ENCODE data around the gene CEP164.
"Not testable (repeated sequence)": the region's sequence is repeated elsewhere in the genome, so short reads cannot be mapped to it uniquely, and the experiment has no call there.

Gene CEP164

GRCh38 chr11:117405898-117406297 lies 78.2 kb downstream of the CEP164 start:
- H4K20me1 ChIP-seq (ENCODE audit: insufficient read depth, low read length); H3K79me2 ChIP-seq (ENCODE audit: low read length); H3K4me3 ChIP-seq (ENCODE audit: low read length); H3K27me3 ChIP-seq (ENCODE audit: low read depth, low read length); H3K4me2 ChIP-seq (ENCODE audit: low read length); H3K9ac ChIP-seq (ENCODE audit: low read length); H3K27ac ChIP-seq (ENCODE audit: low read length); H3K9me3 ChIP-seq (ENCODE audit: insufficient read depth, low read length); H3K4me1 ChIP-seq (ENCODE audit: low read length); H2AFZ ChIP-seq (ENCODE audit: low read depth, low read length): not testable (repeated sequence)
- H3K36me3 ChIP-seq (replicated peaks; ENCODE audit: low read depth, low read length): peaks cover 15% of the 10 kb centered on the region

GRCh38 chr11:117407016-117407415 lies 79.4 kb downstream of the CEP164 start:
- no peak overlapping the region for H3K9ac ChIP-seq (ENCODE audit: low read length)
- no peaks in the 10 kb centered on the region for H3K9me3 ChIP-seq (ENCODE audit: insufficient read depth, low read length)
- no peak overlapping the region for H3K4me3 ChIP-seq (ENCODE audit: low read length)
- no peak overlapping the region for H2AFZ ChIP-seq (ENCODE audit: low read depth, low read length)
- H3K4me2 ChIP-seq (ENCODE audit: low read length): no peak overlapping the region
- H3K27ac ChIP-seq (ENCODE audit: low read length): no peak overlapping the region
- peaks cover 19% of the 10 kb centered on the region for H3K36me3 ChIP-seq (replicated peaks; ENCODE audit: low read depth, low read length)
- H4K20me1 ChIP-seq (ENCODE audit: insufficient read depth, low read length): no peaks in the 10 kb centered on the region
- no peaks in the 10 kb centered on the region for H3K79me2 ChIP-seq (ENCODE audit: low read length)
- no peaks in the 10 kb centered on the region for H3K27me3 ChIP-seq (ENCODE audit: low read depth, low read length)
- no peaks in the 10 kb centered on the region for H3K4me1 ChIP-seq (ENCODE audit: low read length)
- TF ChIP-seq CTCF (IDR thresholded peaks at IDR 0.05; ENCODE audit: low read depth, low read length): no peak
- TF ChIP-seq EZH2phosphoT487 (IDR thresholded peaks at IDR 0.05; ENCODE audit: low read depth): no peak

DNA sequence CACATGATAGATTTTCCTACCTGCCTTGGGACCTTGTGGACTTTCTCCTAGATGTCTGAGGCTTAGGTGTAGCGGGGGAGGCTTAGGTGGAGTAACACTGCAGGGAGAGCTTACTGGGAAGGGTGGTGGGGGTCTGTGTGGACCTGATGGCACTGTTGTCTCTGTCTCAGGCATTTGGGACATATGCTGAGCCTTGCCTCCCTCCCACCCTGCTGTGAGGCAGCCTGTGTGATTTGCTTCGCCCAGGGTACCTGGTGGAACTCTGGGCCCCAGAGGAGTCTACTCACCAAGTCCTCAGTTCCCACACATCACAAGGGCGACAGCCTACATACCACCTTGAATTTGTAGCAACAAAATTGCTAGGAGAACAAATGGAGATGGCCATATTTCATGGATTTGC lies 80.7 kb downstream of the CEP164 start:
- H3K4me3 ChIP-seq (ENCODE audit: low read length): no peak overlapping the region
- TF ChIP-seq EZH2phosphoT487 (IDR thresholded peaks at IDR 0.05; ENCODE audit: low read depth): no peak
- no peak for TF ChIP-seq CTCF (IDR thresholded peaks at IDR 0.05; ENCODE audit: low read depth, low read length)
- H3K4me2 ChIP-seq (ENCODE audit: low read length): no peak overlapping the region
- no peaks in the 10 kb centered on the region for H4K20me1 ChIP-seq (ENCODE audit: insufficient read depth, low read length)
- H3K27me3 ChIP-seq (ENCODE audit: low read depth, low read length): no peaks in the 10 kb centered on the region
- no peak overlapping the region for H2AFZ ChIP-seq (ENCODE audit: low read depth, low read length)
- no peak overlapping the region for H3K9ac ChIP-seq (ENCODE audit: low read length)
- no peaks in the 10 kb centered on the region for H3K4me1 ChIP-seq (ENCODE audit: low read length)
- H3K9me3 ChIP-seq (ENCODE audit: insufficient read depth, low read length): no peaks in the 10 kb centered on the region
- H3K79me2 ChIP-seq (ENCODE audit: low read length): no peaks in the 10 kb centered on the region
- no peak overlapping the region for H3K27ac ChIP-seq (ENCODE audit: low read length)
- peaks cover 19% of the 10 kb centered on the region for H3K36me3 ChIP-seq (replicated peaks; ENCODE audit: low read depth, low read length)

DNA sequence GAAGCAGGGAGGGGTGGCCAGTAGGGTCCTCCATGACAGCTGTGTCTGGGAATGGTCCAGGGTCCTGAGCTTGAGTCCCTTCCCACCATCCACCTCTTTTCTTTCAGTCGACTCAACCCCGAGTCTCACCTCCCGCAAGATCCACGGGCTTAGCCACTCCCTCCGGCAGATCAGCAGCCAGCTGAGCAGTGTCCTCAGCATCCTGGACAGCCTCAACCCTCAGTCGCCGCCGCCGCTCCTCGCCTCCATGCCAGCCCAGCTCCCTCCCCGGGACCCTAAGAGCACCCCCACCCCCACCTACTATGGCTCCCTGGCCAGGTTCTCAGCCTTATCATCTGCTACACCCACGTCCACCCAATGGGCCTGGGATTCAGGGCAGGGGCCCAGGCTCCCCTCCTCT lies 81.9 kb downstream of the CEP164 start:
- H3K36me3 ChIP-seq (replicated peaks; ENCODE audit: low read depth, low read length): peaks cover 19% of the 10 kb centered on the region
- H3K27ac ChIP-seq (ENCODE audit: low read length): no peak overlapping the region
- H3K27me3 ChIP-seq (ENCODE audit: low read depth, low read length): no peaks in the 10 kb centered on the region
- no peak overlapping the region for H3K4me2 ChIP-seq (ENCODE audit: low read length)
- H3K9me3 ChIP-seq (ENCODE audit: insufficient read depth, low read length): no peaks in the 10 kb centered on the region
- H3K79me2 ChIP-seq (ENCODE audit: low read length): no peaks in the 10 kb centered on the region
- no peak overlapping the region for H3K4me3 ChIP-seq (ENCODE audit: low read length)
- no peak for TF ChIP-seq EZH2phosphoT487 (IDR thresholded peaks at IDR 0.05; ENCODE audit: low read depth)
- no peak for TF ChIP-seq CTCF (IDR thresholded peaks at IDR 0.05; ENCODE audit: low read depth, low read length)
- no peak overlapping the region for H2AFZ ChIP-seq (ENCODE audit: low read depth, low read length)
- H3K4me1 ChIP-seq (ENCODE audit: low read length): no peaks in the 10 kb centered on the region
- no peak overlapping the region for H3K9ac ChIP-seq (ENCODE audit: low read length)
- H4K20me1 ChIP-seq (ENCODE audit: insufficient read depth, low read length): no peaks in the 10 kb centered on the region

GRCh38 chr11:117410238-117410637 lies 82.6 kb downstream of the CEP164 start:
- Histone ChIP-seq H3K4me1 (ENCODE audit: low read length) (no peaks in the 10 kb centered on the region), H3K4me2 (ENCODE audit: low read length) (no peak overlapping the region), H3K36me3 (replicated peaks; ENCODE audit: low read depth, low read length) (peaks cover 14% of the 10 kb centered on the region), H3K4me3 (ENCODE audit: low read length) (no peak overlapping the region), H2AFZ (ENCODE audit: low read depth, low read length) (no peak overlapping the region), H3K9me3 (ENCODE audit: insufficient read depth, low read length) (no peaks in the 10 kb centered on the region), H3K79me2 (ENCODE audit: low read length) (no peaks in the 10 kb centered on the region), H3K27ac (ENCODE audit: low read length) (no peak overlapping the region), H3K27me3 (ENCODE audit: low read depth, low read length) (no peaks in the 10 kb centered on the region), H3K9ac (ENCODE audit: low read length) (no peak overlapping the region), H4K20me1 (ENCODE audit: insufficient read depth, low read length) (no peaks in the 10 kb centered on the region)
- TF ChIP-seq CTCF (IDR thresholded peaks at IDR 0.05; ENCODE audit: low read depth, low read length) (no peak), EZH2phosphoT487 (IDR thresholded peaks at IDR 0.05; ENCODE audit: low read depth) (no peak)

Measured in OCI-LY3 (cell line).